ENCODE data around the gene AKR1B1. TPM values are rescaled to one million over a fixed set of nuclear protein-coding genes. Genes with fewer than 3 reads are reported as not detected.

The AKR1B1 gene
- total RNA-seq, 4 donors from 2014 or later = 44.6 to 55.2 (median 52.5) TPM

- DNase-seq (ENCODE audit: extremely low spot score) = no peak
- 84% methylated on average over 6 of the region's 6 CpGs for WGBS
- H3K27ac ChIP-seq (replicated peaks in 1 of 4) = no peak overlapping the region
- no peak overlapping the region for H3K4me3 ChIP-seq
- H3K9me3 ChIP-seq = peaks cover 0 to 4% (median 0%) of the 10 kb centered on the region in 4 donors
- H3K4me1 ChIP-seq = peaks cover 0 to 4% (median 0%) of the 10 kb centered on the region in 4 donors
- intact Hi-C loops (cut with DNase I) = no loop called here
- TF ChIP-seq POLR2AphosphoS5 (IDR thresholded peaks at IDR 0.05) = no peak
- no peak for TF ChIP-seq POLR2A (IDR thresholded peaks at IDR 0.05; ENCODE audit: low read depth)
- TF ChIP-seq EP300 (IDR thresholded peaks at IDR 0.05) = no peak
- no peak for TF ChIP-seq CTCF (IDR thresholded peaks at IDR 0.05)
- no peaks in the 10 kb centered on the region for H3K36me3 ChIP-seq
- no peaks in the 10 kb centered on the region for H3K27me3 ChIP-seq
Measured at GRCh38 chr7:134485203-134485602, 26.3 kb upstream of the AKR1B1 start.

- intact Hi-C loops (cut with DNase I) = no loop called here
- WGBS = 85% methylated on average over 2 of the region's 2 CpGs
- H3K9me3 ChIP-seq = peaks cover 0 to 4% (median 0%) of the 10 kb centered on the region in 4 donors
- no peak overlapping the region for H3K4me3 ChIP-seq
- DNase-seq (ENCODE audit: extremely low spot score) = no peak
- H3K36me3 ChIP-seq = no peaks in the 10 kb centered on the region
- TF ChIP-seq POLR2AphosphoS5 (IDR thresholded peaks at IDR 0.05) (no peak), POLR2A (IDR thresholded peaks at IDR 0.05; ENCODE audit: low read depth) (no peak), EP300 (IDR thresholded peaks at IDR 0.05) (no peak), CTCF (IDR thresholded peaks at IDR 0.05) (no peak)
- peaks cover 0 to 4% (median 0%) of the 10 kb centered on the region in 4 donors for H3K4me1 ChIP-seq
- no peak overlapping the region for H3K27ac ChIP-seq (replicated peaks in 1 of 4)
- no peaks in the 10 kb centered on the region for H3K27me3 ChIP-seq
Measured at GRCh38 chr7:134483296-134483695, 24.4 kb upstream of the AKR1B1 start.

- Histone ChIP-seq H3K4me3 (no peak overlapping the region), H3K27me3 (no peaks in the 10 kb centered on the region), H3K9me3 (peaks cover 0 to 4% (median 0%) of the 10 kb centered on the region in 4 donors), H3K36me3 (no peaks in the 10 kb centered on the region), H3K4me1 (peaks cover 0 to 4% (median 0%) of the 10 kb centered on the region in 4 donors), H3K27ac (replicated peaks in 1 of 4) (no peak overlapping the region)
- intact Hi-C loops (cut with DNase I) = no loop called here
- no peak for DNase-seq (ENCODE audit: extremely low spot score)
- TF ChIP-seq POLR2A (IDR thresholded peaks at IDR 0.05; ENCODE audit: low read depth) (no peak), CTCF (IDR thresholded peaks at IDR 0.05) (no peak), POLR2AphosphoS5 (IDR thresholded peaks at IDR 0.05) (no peak), EP300 (IDR thresholded peaks at IDR 0.05) (no peak)
Measured at GRCh38 chr7:134482858-134483257, 24.0 kb upstream of the AKR1B1 start.

GRCh38 chr7:134481167-134481566 is 22.3 kb upstream of the AKR1B1 start:
- Histone ChIP-seq H3K36me3 (no peaks in the 10 kb centered on the region), H3K27ac (replicated peaks in 1 of 4) (no peak overlapping the region), H3K4me3 (no peak overlapping the region), H3K27me3 (no peaks in the 10 kb centered on the region), H3K4me1 (peaks cover 0 to 4% (median 0%) of the 10 kb centered on the region in 4 donors), H3K9me3 (no peaks in the 10 kb centered on the region)
- no peak for DNase-seq (ENCODE audit: extremely low spot score)
- 89% methylated on average over 3 of the region's 3 CpGs for WGBS
- intact Hi-C loops (cut with DNase I) = no loop called here
- TF ChIP-seq POLR2AphosphoS5 (IDR thresholded peaks at IDR 0.05) (no peak), CTCF (IDR thresholded peaks at IDR 0.05) (no peak), EP300 (IDR thresholded peaks at IDR 0.05) (no peak), POLR2A (IDR thresholded peaks at IDR 0.05; ENCODE audit: low read depth) (no peak)

GRCh38 chr7:134480730-134481129 is 21.8 kb upstream of the AKR1B1 start:
- no peak overlapping the region for H3K4me3 ChIP-seq
- intact Hi-C loops (cut with DNase I) = no loop called here
- 11% methylated on average over 2 of the region's 2 CpGs for WGBS
- H3K4me1 ChIP-seq = peaks cover 0 to 4% (median 0%) of the 10 kb centered on the region in 4 donors
- no peaks in the 10 kb centered on the region for H3K27me3 ChIP-seq
- H3K9me3 ChIP-seq = no peaks in the 10 kb centered on the region
- TF ChIP-seq POLR2A (IDR thresholded peaks at IDR 0.05; ENCODE audit: low read depth) (no peak), POLR2AphosphoS5 (IDR thresholded peaks at IDR 0.05) (no peak), EP300 (IDR thresholded peaks at IDR 0.05) (no peak), CTCF (IDR thresholded peaks at IDR 0.05) (no peak)
- no peaks in the 10 kb centered on the region for H3K36me3 ChIP-seq
- no peak overlapping the region for H3K27ac ChIP-seq (replicated peaks in 1 of 4)
- DNase-seq (ENCODE audit: extremely low spot score) = no peak
